Measurements from ENCODE around the gene OR6X1. TPM values are rescaled to one million over a fixed set of nuclear protein-coding genes. Genes with fewer than 3 reads are reported as not detected.

The OR6X1 gene
- total RNA-seq, 1 donor from 2014 or later, result not detected

- peaks cover 8% of the 10 kb centered on the region for H3K27me3 Mint-ChIP-seq (ENCODE audit: unreplicated experiment)
- H3K4me3 Mint-ChIP-seq (ENCODE audit: unreplicated experiment), result no peak overlapping the region
- TF ChIP-seq CTCF (IDR thresholded peaks at IDR 0.05; ENCODE audit: partially characterized antibody, unreplicated experiment), result no peak
- no peak overlapping the region for H3K27ac Mint-ChIP-seq (ENCODE audit: unreplicated experiment)
- DNase-seq, result no peak
- H3K9me3 Mint-ChIP-seq (ENCODE audit: unreplicated experiment), result no peaks in the 10 kb centered on the region
- H3K36me3 Mint-ChIP-seq (ENCODE audit: unreplicated experiment), result no peaks in the 10 kb centered on the region
- H3K4me1 Mint-ChIP-seq (ENCODE audit: low read depth, unreplicated experiment), result peaks cover 7% of the 10 kb centered on the region
Measured at GRCh38 chr11:123707206-123707605, 47.1 kb downstream of the OR6X1 start.

- H3K9me3 Mint-ChIP-seq (ENCODE audit: unreplicated experiment), result peaks cover 1% of the 10 kb centered on the region
- peaks cover 5% of the 10 kb centered on the region for H3K27me3 Mint-ChIP-seq (ENCODE audit: unreplicated experiment)
- no peak for TF ChIP-seq CTCF (IDR thresholded peaks at IDR 0.05; ENCODE audit: partially characterized antibody, unreplicated experiment)
- no peaks in the 10 kb centered on the region for H3K36me3 Mint-ChIP-seq (ENCODE audit: unreplicated experiment)
- no peak overlapping the region for H3K4me3 Mint-ChIP-seq (ENCODE audit: unreplicated experiment)
- DNase-seq, result no peak
- H3K27ac Mint-ChIP-seq (ENCODE audit: unreplicated experiment), result no peak overlapping the region
- H3K4me1 Mint-ChIP-seq (ENCODE audit: low read depth, unreplicated experiment), result peaks cover 14% of the 10 kb centered on the region
Measured at GRCh38 chr11:123704341-123704740, 50.0 kb downstream of the OR6X1 start.

Other genes with a start within 250 kb of the OR6X1 start
- 118 TPM for gene SCN3B, start 99.9 kb downstream of the OR6X1 start, total RNA-seq (ENCODE audit: unreplicated experiment)
- gene ZNF202, start 12.9 kb downstream of the OR6X1 start, total RNA-seq (ENCODE audit: unreplicated experiment), result 18.2 TPM
- gene OR6M1, start 51.8 kb upstream of the OR6X1 start, total RNA-seq (ENCODE audit: unreplicated experiment), result not detected
- gene TMEM225, start 131.2 kb upstream of the OR6X1 start, total RNA-seq (ENCODE audit: unreplicated experiment), result not detected
- not detected for gene OR8D4, start 147.6 kb upstream of the OR6X1 start, total RNA-seq (ENCODE audit: unreplicated experiment)
- gene OR4D5, start 185.1 kb upstream of the OR6X1 start, total RNA-seq (ENCODE audit: unreplicated experiment), result not detected
- gene OR6T1, start 189.3 kb upstream of the OR6X1 start, total RNA-seq (ENCODE audit: unreplicated experiment), result not detected
- gene OR10S1, start 223.3 kb upstream of the OR6X1 start, total RNA-seq (ENCODE audit: unreplicated experiment), result not detected
- gene OR10G6, start 240.6 kb upstream of the OR6X1 start, total RNA-seq (ENCODE audit: unreplicated experiment), result not detected

Measured in glutamatergic neuron (in vitro differentiated cells).